OCI-LY1 (cell line): ENCODE measurements around the gene MINDY1.

Experiments used
- CTCF ChIP-seq: fragments of 200-600 bp; sonication (generic), shearing (Covaris generic); IDR thresholded peaks from 2 replicates; pipeline ENCODE4 v1.5.1; 2017; ENCODE audit warnings: mild to moderate bottlenecking, antibody characterized with exemption, low read length, moderate library complexity, mixed read lengths
- EZH2 ChIP-seq: fragments of 200-600 bp; sonication (generic), shearing (Covaris generic); IDR thresholded peaks from 2 replicates; pipeline ENCODE4 v1.8.0; 2017; ENCODE audit warnings: borderline replicate concordance, mixed run types, mild to moderate bottlenecking, antibody characterized with exemption, low read length, moderate library complexity, mixed read lengths

GRCh38 chr1:150974580-150975478, 31.9 kb downstream of the MINDY1 start, which contains the start of gene CERS2:
- no peak for TF ChIP-seq CTCF
- TF ChIP-seq EZH2, result no peak
